ENCODE measurements around the gene TLL2. TPM values are rescaled to one million over a fixed set of nuclear protein-coding genes. Genes with fewer than 3 reads are reported as not detected.
A peak's percentile ranks its signal among the peaks of the same experiment; 100 is the strongest.
"Not testable (repeated sequence)": the region's sequence is repeated elsewhere in the genome, so short reads cannot be mapped to it uniquely, and the experiment has no call there.

Gene TLL2
- total RNA-seq, 6 donors from 2014 or later, result 0.06 to 0.20 TPM; not detected in 4

DNA sequence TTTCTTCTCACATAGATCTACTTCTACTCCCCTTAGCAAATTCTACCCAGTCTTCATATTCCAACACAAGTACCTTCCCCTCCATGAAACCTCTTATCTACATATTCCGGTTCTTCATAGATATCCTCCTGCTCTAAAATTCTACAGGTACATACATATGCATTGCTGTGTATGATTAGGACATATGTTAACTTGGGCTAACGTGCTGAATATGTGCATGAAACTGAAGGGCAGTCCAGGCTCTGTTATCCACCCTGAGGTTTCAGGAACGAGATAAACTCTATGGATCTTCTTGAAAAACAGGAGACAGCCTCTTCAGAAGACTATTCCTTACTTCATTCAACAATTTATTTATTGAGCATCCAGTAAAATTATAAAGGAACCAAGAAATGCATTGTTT, 41.6 kb upstream of the TLL2 start:
- 94 to 99% methylated on average over 3 of the region's 3 CpGs for WGBS, 2 donors
- ATAC-seq (ENCODE audit: low FRiP score in 2 of 2) (no peak), DNase-seq (no peak)
- no peak overlapping the region for H3K27ac ChIP-seq
- H3K4me1 ChIP-seq, result no peaks in the 10 kb centered on the region
- TF ChIP-seq EP300 (IDR thresholded peaks at IDR 0.05), result no peak
- H3K27me3 ChIP-seq, result no peaks in the 10 kb centered on the region
- peaks cover 10 to 80% (median 24%) of the 10 kb centered on the region in 4 donors for H3K36me3 ChIP-seq
- no peaks in the 10 kb centered on the region for H3K9me3 ChIP-seq
- H3K4me3 ChIP-seq, result no peak overlapping the region

DNA sequence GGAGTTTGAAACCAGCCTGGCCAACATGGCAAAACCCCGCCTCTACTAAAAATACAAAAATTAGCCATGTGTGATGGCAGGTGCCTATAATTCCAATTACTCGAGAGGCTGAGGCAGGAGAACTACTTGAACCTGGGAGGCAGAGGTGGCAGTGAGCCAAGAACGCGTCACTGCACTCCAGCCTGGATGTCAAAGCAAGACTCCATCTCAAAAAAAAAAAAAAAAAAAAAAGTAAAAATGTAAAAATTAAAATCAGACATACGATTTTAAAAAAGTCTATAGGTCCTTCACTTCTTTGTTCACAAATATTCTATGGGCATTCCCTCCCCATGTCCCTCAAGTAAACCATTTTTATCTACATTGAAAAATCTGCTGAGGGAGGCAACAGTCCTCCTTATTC, 34.9 kb upstream of the TLL2 start:
- no peak overlapping the region for H3K4me3 ChIP-seq
- H3K4me1 ChIP-seq, result no peaks in the 10 kb centered on the region
- H3K27ac ChIP-seq, result no peak overlapping the region
- 89 to 91% methylated on average over 5 of the region's 5 CpGs for WGBS, 2 donors
- H3K9me3 ChIP-seq, result no peaks in the 10 kb centered on the region
- TF ChIP-seq POLR2AphosphoS5 (IDR thresholded peaks at IDR 0.05) (no peak), POLR2A (IDR thresholded peaks at IDR 0.05) (no peak), EP300 (IDR thresholded peaks at IDR 0.05) (no peak)
- TF ChIP-seq, protein P1, sequence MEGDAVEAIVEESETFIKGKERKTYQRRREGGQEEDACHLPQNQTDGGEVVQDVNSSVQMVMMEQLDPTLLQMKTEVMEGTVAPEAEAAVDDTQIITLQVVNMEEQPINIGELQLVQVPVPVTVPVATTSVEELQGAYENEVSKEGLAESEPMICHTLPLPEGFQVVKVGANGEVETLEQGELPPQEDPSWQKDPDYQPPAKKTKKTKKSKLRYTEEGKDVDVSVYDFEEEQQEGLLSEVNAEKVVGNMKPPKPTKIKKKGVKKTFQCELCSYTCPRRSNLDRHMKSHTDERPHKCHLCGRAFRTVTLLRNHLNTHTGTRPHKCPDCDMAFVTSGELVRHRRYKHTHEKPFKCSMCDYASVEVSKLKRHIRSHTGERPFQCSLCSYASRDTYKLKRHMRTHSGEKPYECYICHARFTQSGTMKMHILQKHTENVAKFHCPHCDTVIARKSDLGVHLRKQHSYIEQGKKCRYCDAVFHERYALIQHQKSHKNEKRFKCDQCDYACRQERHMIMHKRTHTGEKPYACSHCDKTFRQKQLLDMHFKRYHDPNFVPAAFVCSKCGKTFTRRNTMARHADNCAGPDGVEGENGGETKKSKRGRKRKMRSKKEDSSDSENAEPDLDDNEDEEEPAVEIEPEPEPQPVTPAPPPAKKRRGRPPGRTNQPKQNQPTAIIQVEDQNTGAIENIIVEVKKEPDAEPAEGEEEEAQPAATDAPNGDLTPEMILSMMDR (IDR thresholded peaks at IDR 0.05), result no peak
- peaks cover 0 to 84% (median 32%) of the 10 kb centered on the region in 4 donors for H3K36me3 ChIP-seq
- ATAC-seq (ENCODE audit: low FRiP score in 2 of 2) (no peak), DNase-seq (peak in 1 of 2 donors; percentile 22)
- no peaks in the 10 kb centered on the region for H3K27me3 ChIP-seq

DNA sequence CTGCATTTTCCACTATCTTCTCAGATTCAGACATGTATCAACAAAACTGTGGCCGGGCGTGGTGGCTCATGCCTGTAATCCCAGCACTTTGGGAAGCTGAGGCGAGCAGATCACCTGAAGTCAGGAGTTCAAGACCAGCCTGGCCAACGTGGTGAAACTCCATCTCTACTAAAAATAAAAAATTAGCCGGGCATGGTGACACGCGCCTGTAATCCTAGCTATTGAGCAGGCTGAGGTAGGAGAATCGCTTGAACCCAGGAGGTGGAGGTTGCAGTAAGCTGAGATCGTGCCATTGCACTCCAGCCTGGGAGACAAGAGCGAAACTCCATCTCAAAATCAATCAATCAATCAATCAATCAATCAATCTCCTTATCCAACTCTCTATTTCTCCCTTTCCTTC, 31.8 kb upstream of the TLL2 start:
- not testable (repeated sequence) for H3K4me1 ChIP-seq; H3K4me3 ChIP-seq; H3K9me3 ChIP-seq; DNase-seq; H3K27ac ChIP-seq; ATAC-seq (ENCODE audit: low FRiP score in 2 of 2); H3K27me3 ChIP-seq
- H3K36me3 ChIP-seq, result peaks cover 0 to 79% (median 30%) of the 10 kb centered on the region in 4 donors
- 94 to 95% methylated on average over 10 of the region's 10 CpGs for WGBS, 2 donors

DNA sequence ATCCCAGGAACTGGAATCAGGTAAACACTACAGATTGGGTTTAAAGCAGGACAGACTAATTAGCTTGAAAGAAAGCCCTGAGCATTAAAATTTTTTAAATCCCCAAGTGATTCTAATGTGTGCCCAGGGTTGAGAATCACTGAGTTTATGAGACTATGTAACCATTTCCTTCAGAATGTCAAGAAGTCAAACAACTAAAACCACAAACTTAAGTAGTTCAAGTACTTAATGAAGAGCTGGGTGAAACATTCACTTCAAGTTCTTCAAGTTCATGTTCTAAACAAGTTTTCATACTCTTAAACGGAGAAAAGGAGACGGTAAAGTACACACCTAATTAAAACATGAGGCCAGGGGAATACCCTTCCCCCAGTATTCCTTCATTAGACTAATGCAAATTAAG, 28.2 kb upstream of the TLL2 start:
- WGBS, 2 donors, result 46 to 57% methylated on average over 2 of the region's 2 CpGs
- Histone ChIP-seq H3K4me3 (no peak overlapping the region), H3K27me3 (no peaks in the 10 kb centered on the region), H3K9me3 (no peaks in the 10 kb centered on the region), H3K4me1 (peaks cover 0 to 4% (median 0%) of the 10 kb centered on the region in 4 donors), H3K27ac (no peak overlapping the region), H3K36me3 (peaks cover 0 to 58% (median 15%) of the 10 kb centered on the region in 4 donors)
- no peak for TF ChIP-seq POLR2AphosphoS5 (IDR thresholded peaks at IDR 0.05)
- TF ChIP-seq EP300 (IDR thresholded peaks at IDR 0.05), result no peak
- TF ChIP-seq, protein P1 (IDR thresholded peaks at IDR 0.05), result no peak
- TF ChIP-seq POLR2A (IDR thresholded peaks at IDR 0.05), result no peak
- ATAC-seq (ENCODE audit: low FRiP score in 2 of 2) (no peak), DNase-seq (no peak)

DNA sequence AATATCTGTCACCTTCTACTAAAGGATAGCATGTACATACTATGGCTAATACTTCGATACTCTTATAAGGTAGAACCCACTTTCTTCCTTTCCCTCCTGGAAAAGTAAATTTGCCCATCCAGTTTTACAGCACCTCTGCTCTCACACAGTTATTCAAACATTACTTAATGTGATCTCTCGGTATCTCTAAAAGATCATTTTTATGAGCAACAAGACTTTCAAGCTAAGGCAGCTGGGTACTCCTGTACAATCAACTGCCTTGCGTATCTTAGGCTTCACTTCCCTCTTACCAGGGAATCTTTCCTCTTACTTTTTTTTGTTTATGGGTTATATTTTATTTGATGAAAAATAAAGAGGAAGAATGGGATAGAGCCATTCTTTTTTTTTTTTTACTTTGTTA, 26.5 kb upstream of the TLL2 start:
- TF ChIP-seq POLR2AphosphoS5 (IDR thresholded peaks at IDR 0.05) (no peak), POLR2A (IDR thresholded peaks at IDR 0.05) (no peak), EP300 (IDR thresholded peaks at IDR 0.05) (no peak)
- TF ChIP-seq, protein P1 (IDR thresholded peaks at IDR 0.05), result no peak
- no peak overlapping the region for H3K27ac ChIP-seq
- 94 to 100% methylated on average over 3 of the region's 3 CpGs for WGBS, 2 donors
- H3K27me3 ChIP-seq, result no peaks in the 10 kb centered on the region
- DNase-seq (no peak), ATAC-seq (ENCODE audit: low FRiP score in 2 of 2) (no peak)
- no peak overlapping the region for H3K4me3 ChIP-seq
- peaks cover 0 to 43% (median 11%) of the 10 kb centered on the region in 4 donors for H3K36me3 ChIP-seq
- H3K4me1 ChIP-seq, result peaks cover 0 to 6% (median 0%) of the 10 kb centered on the region in 4 donors
- H3K9me3 ChIP-seq, result no peaks in the 10 kb centered on the region

DNA sequence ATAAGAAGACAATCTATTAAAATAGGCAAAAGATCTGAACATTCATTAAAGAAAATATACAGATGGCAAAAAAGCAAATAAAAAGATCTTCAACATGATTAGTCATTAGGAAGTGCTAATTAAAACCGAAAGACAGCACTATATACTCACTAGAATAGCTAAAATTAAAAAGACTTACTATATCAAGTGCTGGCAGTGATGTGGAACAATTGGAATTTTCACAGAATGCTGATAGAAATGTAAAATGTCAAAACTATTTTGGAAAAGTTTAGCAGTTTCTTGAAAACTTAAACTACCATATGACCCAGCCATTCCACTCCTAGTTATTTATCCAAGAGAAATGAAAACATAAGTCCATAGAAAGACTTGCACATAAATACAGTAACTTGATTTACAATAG, 25.0 kb upstream of the TLL2 start:
- Histone ChIP-seq H3K4me3 (no peak overlapping the region), H3K9me3 (no peaks in the 10 kb centered on the region), H3K27ac (no peak overlapping the region), H3K4me1 (peaks cover 0 to 6% (median 0%) of the 10 kb centered on the region in 4 donors), H3K36me3 (peaks cover 0 to 35% (median 10%) of the 10 kb centered on the region in 4 donors), H3K27me3 (no peaks in the 10 kb centered on the region)
- DNase-seq, result no peak
- 94 to 100% methylated on average over 1 of the region's 1 CpG for WGBS, 2 donors
- no peak for ATAC-seq (ENCODE audit: low FRiP score in 2 of 2)
- TF ChIP-seq EP300 (IDR thresholded peaks at IDR 0.05) (no peak), POLR2A (IDR thresholded peaks at IDR 0.05) (no peak), POLR2AphosphoS5 (IDR thresholded peaks at IDR 0.05) (no peak)
- TF ChIP-seq, protein P1 (IDR thresholded peaks at IDR 0.05), result no peak

Data from upper lobe of left lung (tissue), 6 donors.